ENCODE data around the gene WWOX. TPM values are rescaled to one million over a fixed set of nuclear protein-coding genes. Genes with fewer than 3 reads are reported as not detected.

The WWOX gene
- total RNA-seq, 1 donor from 2014 or later, result 28.2 TPM

- Mint-ChIP-seq H3K9me3 (ENCODE audit: unreplicated experiment) (no peaks in the 10 kb centered on the region), H3K36me3 (ENCODE audit: unreplicated experiment) (no peaks in the 10 kb centered on the region), H3K27me3 (ENCODE audit: unreplicated experiment) (no peaks in the 10 kb centered on the region), H3K27ac (ENCODE audit: unreplicated experiment) (no peak overlapping the region), H3K4me3 (ENCODE audit: unreplicated experiment) (no peak overlapping the region), H3K4me1 (ENCODE audit: unreplicated experiment) (peaks cover 37% of the 10 kb centered on the region)
- no peak for DNase-seq (ENCODE audit: extremely low spot score, unreplicated experiment)
- no peak for TF ChIP-seq CTCF (IDR thresholded peaks at IDR 0.05)
These were observed 506.2 kb downstream of the WWOX start for GRCh38 chr16:78605548-78606101.

GRCh38 chr16:78606545-78606944 lies 507.1 kb downstream of the WWOX start:
- no peaks in the 10 kb centered on the region for H3K27me3 Mint-ChIP-seq (ENCODE audit: unreplicated experiment)
- no peak overlapping the region for H3K4me3 Mint-ChIP-seq (ENCODE audit: unreplicated experiment)
- no peaks in the 10 kb centered on the region for H3K36me3 Mint-ChIP-seq (ENCODE audit: unreplicated experiment)
- H3K27ac Mint-ChIP-seq (ENCODE audit: unreplicated experiment), result no peak overlapping the region
- H3K9me3 Mint-ChIP-seq (ENCODE audit: unreplicated experiment), result peaks cover under 1% of the 10 kb centered on the region
- TF ChIP-seq CTCF (IDR thresholded peaks at IDR 0.05), result no peak
- DNase-seq (ENCODE audit: extremely low spot score, unreplicated experiment), result no peak
- peaks cover 40% of the 10 kb centered on the region for H3K4me1 Mint-ChIP-seq (ENCODE audit: unreplicated experiment)

- H3K27ac Mint-ChIP-seq (ENCODE audit: unreplicated experiment), result peak overlapping the region; percentile 84
- H3K4me3 Mint-ChIP-seq (ENCODE audit: unreplicated experiment), result no peak overlapping the region
- H3K27me3 Mint-ChIP-seq (ENCODE audit: unreplicated experiment), result no peaks in the 10 kb centered on the region
- TF ChIP-seq CTCF (IDR thresholded peaks at IDR 0.05), result no peak
- H3K36me3 Mint-ChIP-seq (ENCODE audit: unreplicated experiment), result no peaks in the 10 kb centered on the region
- peaks cover 5% of the 10 kb centered on the region for H3K9me3 Mint-ChIP-seq (ENCODE audit: unreplicated experiment)
- peaks cover 40% of the 10 kb centered on the region for H3K4me1 Mint-ChIP-seq (ENCODE audit: unreplicated experiment)
- no peak for DNase-seq (ENCODE audit: extremely low spot score, unreplicated experiment)
These were observed 507.6 kb downstream of the WWOX start for GRCh38 chr16:78607022-78607421.

GRCh38 chr16:78607465-78607864 lies 508.0 kb downstream of the WWOX start:
- H3K4me3 Mint-ChIP-seq (ENCODE audit: unreplicated experiment), result peak overlapping the region; percentile 11

GRCh38 chr16:78608305-78608776 lies 508.9 kb downstream of the WWOX start:
- no peak for TF ChIP-seq CTCF (IDR thresholded peaks at IDR 0.05)
- Mint-ChIP-seq H3K9me3 (ENCODE audit: unreplicated experiment) (peaks cover 6% of the 10 kb centered on the region), H3K27ac (ENCODE audit: unreplicated experiment) (peak overlapping the region; percentile 84), H3K36me3 (ENCODE audit: unreplicated experiment) (peaks cover under 1% of the 10 kb centered on the region), H3K4me1 (ENCODE audit: unreplicated experiment) (peaks cover 40% of the 10 kb centered on the region), H3K27me3 (ENCODE audit: unreplicated experiment) (no peaks in the 10 kb centered on the region), H3K4me3 (ENCODE audit: unreplicated experiment) (peak overlapping the region; percentile 64)
- DNase-seq (ENCODE audit: extremely low spot score, unreplicated experiment), result no peak

More at GRCh38 chr16:78607465-78607864, 508.0 kb downstream of the WWOX start:
- Mint-ChIP-seq H3K27me3 (ENCODE audit: unreplicated experiment) (no peaks in the 10 kb centered on the region), H3K9me3 (ENCODE audit: unreplicated experiment) (peaks cover 6% of the 10 kb centered on the region), H3K36me3 (ENCODE audit: unreplicated experiment) (no peaks in the 10 kb centered on the region), H3K4me1 (ENCODE audit: unreplicated experiment) (peaks cover 40% of the 10 kb centered on the region), H3K27ac (ENCODE audit: unreplicated experiment) (peak overlapping the region; percentile 84)
- TF ChIP-seq CTCF (IDR thresholded peaks at IDR 0.05), result no peak
- no peak for DNase-seq (ENCODE audit: extremely low spot score, unreplicated experiment)
